HEK293 (cell line): ENCODE measurements around the gene SUSD6.

Source experiments
- CTCF ChIP-seq: fragments of 450-650 bp; formaldehyde crosslinking; IDR thresholded peaks from 2 replicates; pipeline ENCODE4 v1.5.1; 2016; ENCODE audit warnings: missing biosample characterization, missing genetic modification characterization
- IKZF3 ChIP-seq: fragments of 450-650 bp; IDR thresholded peaks from 2 replicates; pipeline ENCODE4 v1.5.0; 2018; ENCODE audit warnings: missing biosample characterization, mild to moderate bottlenecking, missing genetic modification characterization, moderate library complexity
- KLF17 ChIP-seq: fragments of 450-650 bp; formaldehyde crosslinking; IDR thresholded peaks from 2 replicates; pipeline ENCODE4 v1.5.1; 2016; ENCODE audit warnings: missing biosample characterization, missing genetic modification characterization
- MYNN ChIP-seq: fragments of 450-650 bp; formaldehyde crosslinking; IDR thresholded peaks from 2 replicates; pipeline ENCODE4 v1.5.1; 2016; ENCODE audit warnings: missing biosample characterization, missing genetic modification characterization, borderline replicate concordance
- ZBTB8A ChIP-seq: fragments of 450-650 bp; formaldehyde crosslinking; IDR thresholded peaks from 2 replicates; pipeline ENCODE4 v1.5.1; 2016; ENCODE audit warnings: missing biosample characterization, missing genetic modification characterization
- ZNF23 ChIP-seq: fragments of 450-650 bp; formaldehyde crosslinking; IDR thresholded peaks from 2 replicates; pipeline ENCODE4 v1.5.1; 2016; ENCODE audit warnings: missing biosample characterization, missing genetic modification characterization, borderline replicate concordance
- ZNF501 ChIP-seq: fragments of 450-650 bp; formaldehyde crosslinking; IDR thresholded peaks from 2 replicates; pipeline ENCODE4 v1.5.1; 2016; ENCODE audit warnings: missing biosample characterization, missing genetic modification characterization
- ZNF558 ChIP-seq: fragments of 450-650 bp; formaldehyde crosslinking; IDR thresholded peaks from 2 replicates; pipeline ENCODE4 v1.5.1; 2016; ENCODE audit warnings: missing biosample characterization, missing genetic modification characterization
- ZNF561 ChIP-seq: fragments of 450-650 bp; IDR thresholded peaks from 2 replicates; pipeline ENCODE4 v1.5.1; 2018; ENCODE audit warnings: missing biosample characterization, missing genetic modification characterization, borderline replicate concordance
- ZNF660 ChIP-seq: fragments of 450-650 bp; IDR thresholded peaks from 2 replicates; pipeline ENCODE4 v1.5.1; 2018; ENCODE audit warnings: missing biosample characterization, mild to moderate bottlenecking, missing genetic modification characterization
- TF ChIP-seq, protein P1 (sequence below): fragments of 450-650 bp; formaldehyde crosslinking; IDR thresholded peaks from 2 replicates; pipeline ENCODE4 v1.5.1; 2017; ENCODE audit warnings: missing biosample characterization, missing genetic modification characterization
- TF ChIP-seq, protein P2 (sequence below): fragments of 450-650 bp; formaldehyde crosslinking; IDR thresholded peaks from 2 replicates; pipeline ENCODE4 v1.5.1; 2017; ENCODE audit warnings: missing biosample characterization, missing genetic modification characterization
- TF ChIP-seq, protein P3 (sequence below): IDR thresholded peaks from 2 replicates; pipeline ENCODE4 v1.6.1; 2011; ENCODE audit warnings: mild to moderate bottlenecking, low read depth, low read length, borderline replicate concordance

- TF ChIP-seq ZNF561 (tag by site-specific recombination) (no peak), CTCF (no peak), ZNF23 (tag by site-specific recombination) (no peak), ZBTB8A (tag by site-specific recombination) (no peak), ZNF660 (tag by site-specific recombination) (no peak), IKZF3 (tag by site-specific recombination) (no peak), MYNN (no peak), ZNF501 (tag by site-specific recombination) (no peak), ZNF558 (no peak), KLF17 (tag by site-specific recombination) (no peak)
- TF ChIP-seq, protein P1, sequence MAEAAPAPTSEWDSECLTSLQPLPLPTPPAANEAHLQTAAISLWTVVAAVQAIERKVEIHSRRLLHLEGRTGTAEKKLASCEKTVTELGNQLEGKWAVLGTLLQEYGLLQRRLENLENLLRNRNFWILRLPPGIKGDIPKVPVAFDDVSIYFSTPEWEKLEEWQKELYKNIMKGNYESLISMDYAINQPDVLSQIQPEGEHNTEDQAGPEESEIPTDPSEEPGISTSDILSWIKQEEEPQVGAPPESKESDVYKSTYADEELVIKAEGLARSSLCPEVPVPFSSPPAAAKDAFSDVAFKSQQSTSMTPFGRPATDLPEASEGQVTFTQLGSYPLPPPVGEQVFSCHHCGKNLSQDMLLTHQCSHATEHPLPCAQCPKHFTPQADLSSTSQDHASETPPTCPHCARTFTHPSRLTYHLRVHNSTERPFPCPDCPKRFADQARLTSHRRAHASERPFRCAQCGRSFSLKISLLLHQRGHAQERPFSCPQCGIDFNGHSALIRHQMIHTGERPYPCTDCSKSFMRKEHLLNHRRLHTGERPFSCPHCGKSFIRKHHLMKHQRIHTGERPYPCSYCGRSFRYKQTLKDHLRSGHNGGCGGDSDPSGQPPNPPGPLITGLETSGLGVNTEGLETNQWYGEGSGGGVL (tag by site-specific recombination): no peak
- TF ChIP-seq, protein P2, sequence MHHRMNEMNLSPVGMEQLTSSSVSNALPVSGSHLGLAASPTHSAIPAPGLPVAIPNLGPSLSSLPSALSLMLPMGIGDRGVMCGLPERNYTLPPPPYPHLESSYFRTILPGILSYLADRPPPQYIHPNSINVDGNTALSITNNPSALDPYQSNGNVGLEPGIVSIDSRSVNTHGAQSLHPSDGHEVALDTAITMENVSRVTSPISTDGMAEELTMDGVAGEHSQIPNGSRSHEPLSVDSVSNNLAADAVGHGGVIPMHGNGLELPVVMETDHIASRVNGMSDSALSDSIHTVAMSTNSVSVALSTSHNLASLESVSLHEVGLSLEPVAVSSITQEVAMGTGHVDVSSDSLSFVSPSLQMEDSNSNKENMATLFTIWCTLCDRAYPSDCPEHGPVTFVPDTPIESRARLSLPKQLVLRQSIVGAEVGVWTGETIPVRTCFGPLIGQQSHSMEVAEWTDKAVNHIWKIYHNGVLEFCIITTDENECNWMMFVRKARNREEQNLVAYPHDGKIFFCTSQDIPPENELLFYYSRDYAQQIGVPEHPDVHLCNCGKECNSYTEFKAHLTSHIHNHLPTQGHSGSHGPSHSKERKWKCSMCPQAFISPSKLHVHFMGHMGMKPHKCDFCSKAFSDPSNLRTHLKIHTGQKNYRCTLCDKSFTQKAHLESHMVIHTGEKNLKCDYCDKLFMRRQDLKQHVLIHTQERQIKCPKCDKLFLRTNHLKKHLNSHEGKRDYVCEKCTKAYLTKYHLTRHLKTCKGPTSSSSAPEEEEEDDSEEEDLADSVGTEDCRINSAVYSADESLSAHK (tag by site-specific recombination): no peak
- TF ChIP-seq, protein P3, sequence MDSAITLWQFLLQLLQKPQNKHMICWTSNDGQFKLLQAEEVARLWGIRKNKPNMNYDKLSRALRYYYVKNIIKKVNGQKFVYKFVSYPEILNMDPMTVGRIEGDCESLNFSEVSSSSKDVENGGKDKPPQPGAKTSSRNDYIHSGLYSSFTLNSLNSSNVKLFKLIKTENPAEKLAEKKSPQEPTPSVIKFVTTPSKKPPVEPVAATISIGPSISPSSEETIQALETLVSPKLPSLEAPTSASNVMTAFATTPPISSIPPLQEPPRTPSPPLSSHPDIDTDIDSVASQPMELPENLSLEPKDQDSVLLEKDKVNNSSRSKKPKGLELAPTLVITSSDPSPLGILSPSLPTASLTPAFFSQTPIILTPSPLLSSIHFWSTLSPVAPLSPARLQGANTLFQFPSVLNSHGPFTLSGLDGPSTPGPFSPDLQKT: no peak
Measured at GRCh38 chr14:69696204-69696527, 84.8 kb downstream of the SUSD6 start.
